Neural progenitor cell (in vitro differentiated cells): ENCODE measurements around the gene CDH23. TPM values are rescaled to one million over a fixed set of nuclear protein-coding genes. Genes with fewer than 3 reads are reported as not detected.
A peak's percentile ranks its signal among the peaks of the same experiment; 100 is the strongest.

Experiments used
- DNase-seq: peaks from one replicate; pipeline ENCODE4 v3.0.0-alpha.2; 2016; ENCODE audit warnings: low spot score
- H2AFZ ChIP-seq: fragments of 200-600 bp; sonication (generic); replicated peaks from 2 replicates; pipeline ENCODE4 v1.6.1; 2016; ENCODE audit warnings: antibody characterized with exemption
- H3F3A ChIP-seq: fragments of 200-600 bp; sonication (generic); 2 replicates; pipeline ENCODE4 v1.6.1; 2016; ENCODE audit warnings: antibody characterized with exemption, low read depth
- H3K27ac ChIP-seq: fragments of 200-600 bp; sonication (generic); 2 replicates; pipeline ENCODE4 v1.5.1; 2016; ENCODE audit warnings: mild to moderate bottlenecking
- H3K27me3 ChIP-seq: fragments of 200-600 bp; sonication (generic); 2 replicates; pipeline ENCODE4 v1.6.1; 2016; ENCODE audit warnings: mild to moderate bottlenecking, moderate library complexity
- H3K36me3 ChIP-seq: fragments of 200-600 bp; sonication (generic); 2 replicates; pipeline ENCODE4 v1.5.1; 2016
- H3K4me1 ChIP-seq: fragments of 200-600 bp; sonication (generic); 2 replicates; pipeline ENCODE4 v1.6.1; 2016; ENCODE audit warnings: mixed run types
- H3K4me2 ChIP-seq: fragments of 200-600 bp; sonication (generic); 2 replicates; pipeline ENCODE4 v1.6.1; 2016
- H3K4me3 ChIP-seq: fragments of 200-600 bp; sonication (generic); 2 replicates; pipeline ENCODE4 v1.5.1; 2016
- H3K79me2 ChIP-seq: fragments of 200-600 bp; sonication (generic); 2 replicates; pipeline ENCODE4 v1.6.1; 2016; ENCODE audit warnings: low read depth
- H3K9ac ChIP-seq: fragments of 200-600 bp; sonication (generic); 2 replicates; pipeline ENCODE4 v1.6.1; 2016
- H3K9me3 ChIP-seq: fragments of 200-600 bp; sonication (generic); 2 replicates; pipeline ENCODE4 v1.5.1; 2016; ENCODE audit warnings: low read depth
- H4K20me1 ChIP-seq: fragments of 200-600 bp; sonication (generic); 2 replicates; pipeline ENCODE4 v1.6.1; 2016; ENCODE audit warnings: low read depth
- H3K27ac Mint-ChIP-seq: 3 replicates; pipeline ENCODE4 v1.8.0; 2021; ENCODE audit warnings: mixed read lengths
- H3K27me3 Mint-ChIP-seq: 2 replicates; pipeline ENCODE4 v1.8.0; 2022; ENCODE audit warnings: low read depth, mild to moderate bottlenecking, inconsistent platforms, moderate library complexity, mixed read lengths; ENCODE audit not compliant: insufficient read depth
- H3K36me3 Mint-ChIP-seq: 3 replicates; pipeline ENCODE4 v1.8.0; 2021; ENCODE audit warnings: mixed read lengths
- H3K4me1 Mint-ChIP-seq: 3 replicates; pipeline ENCODE4 v1.8.0; 2021; ENCODE audit warnings: mixed read lengths
- H3K4me3 Mint-ChIP-seq: 3 replicates; pipeline ENCODE4 v1.8.0; 2021; ENCODE audit warnings: mild to moderate bottlenecking, moderate library complexity, mixed read lengths
- H3K9me3 Mint-ChIP-seq: 3 replicates; pipeline ENCODE4 v1.8.0; 2020; ENCODE audit warnings: mixed read lengths
- EZH2 ChIP-seq: fragments of 200-600 bp; sonication (generic); IDR thresholded peaks from 2 replicates; pipeline ENCODE4 v1.6.1; 2017; ENCODE audit warnings: antibody characterized with exemption, mild to moderate bottlenecking, moderate library complexity
- EZH2phosphoT487 ChIP-seq: fragments of 200-600 bp; sonication (generic); IDR thresholded peaks from 2 replicates; pipeline ENCODE4 v1.6.1; 2017; ENCODE audit warnings: antibody characterized with exemption
- total RNA-seq: library from RNA; depleted of rRNA; stranded (reverse); fragments of >200 nt; gene quantifications from 2 replicates; pipeline ENCODE4 v1.2.3, GENCODE V29; 2015; ENCODE audit warnings: low replicate concordance
- TF ChIP-seq, protein P1 (sequence below): fragments of 200-600 bp; sonication (generic); IDR thresholded peaks from 2 replicates; pipeline ENCODE4 v1.5.1; 2017; ENCODE audit warnings: antibody characterized with exemption, mild to moderate bottlenecking

Gene CDH23
- total RNA-seq, 1 donor from 2014 or later = 5.9 TPM

DNA sequence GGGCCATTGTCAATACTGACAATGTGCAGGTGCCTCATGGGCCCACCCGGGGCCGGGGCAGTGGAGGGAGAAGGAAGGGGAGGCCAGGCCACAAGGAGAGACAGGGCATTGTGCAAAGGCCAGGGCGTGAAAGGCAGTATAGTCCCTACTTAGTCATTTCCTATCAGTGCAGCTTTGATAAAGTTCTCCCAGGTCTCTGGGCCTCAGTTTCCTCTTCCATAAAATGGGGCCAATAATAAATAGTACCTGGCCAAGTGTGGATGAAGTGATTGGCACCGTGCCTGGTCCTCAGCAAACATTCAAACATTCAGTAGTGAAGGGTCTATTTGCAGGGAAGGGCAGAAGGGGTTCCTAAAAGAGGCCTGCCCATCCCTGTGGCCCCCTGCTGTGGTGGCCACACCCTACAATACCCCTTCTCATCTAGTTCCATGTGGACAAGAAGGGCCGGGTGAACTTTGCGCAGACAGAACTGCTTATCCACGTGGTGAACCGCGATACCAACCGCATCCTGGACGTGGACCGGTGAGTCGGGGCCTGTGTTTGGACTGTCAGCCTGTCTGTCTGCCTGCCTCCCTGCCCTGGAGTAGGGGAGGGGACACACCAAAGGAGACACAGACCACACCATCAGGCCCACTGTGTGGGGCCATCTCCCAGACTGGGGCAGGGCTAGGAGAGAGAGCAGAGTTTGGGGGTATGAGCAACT is 413.5 kb downstream of the CDH23 start:
- Histone ChIP-seq H3K79me2 (no peaks in the 10 kb centered on the region), H2AFZ (no peak overlapping the region), H3K9ac (no peak overlapping the region), H3K4me1 (no peaks in the 10 kb centered on the region), H3K4me2 (no peak overlapping the region), H3K4me3 (no peak overlapping the region), H3K9me3 (no peaks in the 10 kb centered on the region), H3F3A (no peaks in the 10 kb centered on the region), H3K27me3 (peaks cover 12% of the 10 kb centered on the region), H3K36me3 (no peaks in the 10 kb centered on the region), H3K27ac (no peak overlapping the region), H4K20me1 (peaks cover 7% of the 10 kb centered on the region)
- no peak for TF ChIP-seq EZH2
- no peak for TF ChIP-seq EZH2phosphoT487
- no peak for DNase-seq
- Mint-ChIP-seq H3K36me3 (peaks cover 3% of the 10 kb centered on the region), H3K27me3 (peaks cover 7% of the 10 kb centered on the region), H3K4me1 (peaks cover 9% of the 10 kb centered on the region), H3K27ac (peak overlapping the region; percentile 81), H3K4me3 (no peak overlapping the region), H3K9me3 (no peaks in the 10 kb centered on the region)

DNA sequence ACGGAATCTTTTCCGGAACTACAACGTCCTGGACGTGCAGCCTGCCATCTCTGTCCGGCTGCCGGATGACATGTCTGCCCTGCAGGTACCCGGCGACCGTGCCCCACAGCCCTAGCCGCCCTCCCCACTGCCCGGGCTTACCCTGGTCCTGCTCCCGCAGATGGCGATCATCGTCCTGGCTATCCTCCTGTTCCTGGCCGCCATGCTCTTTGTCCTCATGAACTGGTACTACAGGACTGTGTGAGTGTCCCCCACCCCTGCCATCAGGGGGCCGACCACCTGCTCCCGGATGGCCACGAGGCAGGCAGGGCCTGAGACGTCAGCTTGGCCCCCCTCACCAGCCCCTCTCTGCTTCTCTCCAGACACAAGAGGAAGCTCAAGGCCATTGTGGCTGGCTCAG is 414.6 kb downstream of the CDH23 start:
- no peak overlapping the region for H3K4me3 ChIP-seq
- H3K27me3 Mint-ChIP-seq = peaks cover 4% of the 10 kb centered on the region
- H3K9me3 Mint-ChIP-seq = no peaks in the 10 kb centered on the region
- DNase-seq = no peak
- no peaks in the 10 kb centered on the region for H3K9me3 ChIP-seq
- peaks cover under 1% of the 10 kb centered on the region for H3K27me3 ChIP-seq
- H3K4me1 ChIP-seq = no peaks in the 10 kb centered on the region
- no peak overlapping the region for H3K9ac ChIP-seq
- peaks cover 7% of the 10 kb centered on the region for H4K20me1 ChIP-seq
- H3K27ac ChIP-seq = no peak overlapping the region
- H3K4me2 ChIP-seq = no peak overlapping the region
- H2AFZ ChIP-seq = no peak overlapping the region
- no peaks in the 10 kb centered on the region for H3K36me3 ChIP-seq
- H3K4me3 Mint-ChIP-seq = no peak overlapping the region
- peaks cover 6% of the 10 kb centered on the region for H3K4me1 Mint-ChIP-seq
- H3F3A ChIP-seq = no peaks in the 10 kb centered on the region
- no peak overlapping the region for H3K27ac Mint-ChIP-seq
- H3K36me3 Mint-ChIP-seq = peaks cover 10% of the 10 kb centered on the region
- no peak for TF ChIP-seq EZH2phosphoT487
- no peak for TF ChIP-seq EZH2
- TF ChIP-seq, protein P1, sequence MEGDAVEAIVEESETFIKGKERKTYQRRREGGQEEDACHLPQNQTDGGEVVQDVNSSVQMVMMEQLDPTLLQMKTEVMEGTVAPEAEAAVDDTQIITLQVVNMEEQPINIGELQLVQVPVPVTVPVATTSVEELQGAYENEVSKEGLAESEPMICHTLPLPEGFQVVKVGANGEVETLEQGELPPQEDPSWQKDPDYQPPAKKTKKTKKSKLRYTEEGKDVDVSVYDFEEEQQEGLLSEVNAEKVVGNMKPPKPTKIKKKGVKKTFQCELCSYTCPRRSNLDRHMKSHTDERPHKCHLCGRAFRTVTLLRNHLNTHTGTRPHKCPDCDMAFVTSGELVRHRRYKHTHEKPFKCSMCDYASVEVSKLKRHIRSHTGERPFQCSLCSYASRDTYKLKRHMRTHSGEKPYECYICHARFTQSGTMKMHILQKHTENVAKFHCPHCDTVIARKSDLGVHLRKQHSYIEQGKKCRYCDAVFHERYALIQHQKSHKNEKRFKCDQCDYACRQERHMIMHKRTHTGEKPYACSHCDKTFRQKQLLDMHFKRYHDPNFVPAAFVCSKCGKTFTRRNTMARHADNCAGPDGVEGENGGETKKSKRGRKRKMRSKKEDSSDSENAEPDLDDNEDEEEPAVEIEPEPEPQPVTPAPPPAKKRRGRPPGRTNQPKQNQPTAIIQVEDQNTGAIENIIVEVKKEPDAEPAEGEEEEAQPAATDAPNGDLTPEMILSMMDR = no peak
- no peaks in the 10 kb centered on the region for H3K79me2 ChIP-seq

DNA sequence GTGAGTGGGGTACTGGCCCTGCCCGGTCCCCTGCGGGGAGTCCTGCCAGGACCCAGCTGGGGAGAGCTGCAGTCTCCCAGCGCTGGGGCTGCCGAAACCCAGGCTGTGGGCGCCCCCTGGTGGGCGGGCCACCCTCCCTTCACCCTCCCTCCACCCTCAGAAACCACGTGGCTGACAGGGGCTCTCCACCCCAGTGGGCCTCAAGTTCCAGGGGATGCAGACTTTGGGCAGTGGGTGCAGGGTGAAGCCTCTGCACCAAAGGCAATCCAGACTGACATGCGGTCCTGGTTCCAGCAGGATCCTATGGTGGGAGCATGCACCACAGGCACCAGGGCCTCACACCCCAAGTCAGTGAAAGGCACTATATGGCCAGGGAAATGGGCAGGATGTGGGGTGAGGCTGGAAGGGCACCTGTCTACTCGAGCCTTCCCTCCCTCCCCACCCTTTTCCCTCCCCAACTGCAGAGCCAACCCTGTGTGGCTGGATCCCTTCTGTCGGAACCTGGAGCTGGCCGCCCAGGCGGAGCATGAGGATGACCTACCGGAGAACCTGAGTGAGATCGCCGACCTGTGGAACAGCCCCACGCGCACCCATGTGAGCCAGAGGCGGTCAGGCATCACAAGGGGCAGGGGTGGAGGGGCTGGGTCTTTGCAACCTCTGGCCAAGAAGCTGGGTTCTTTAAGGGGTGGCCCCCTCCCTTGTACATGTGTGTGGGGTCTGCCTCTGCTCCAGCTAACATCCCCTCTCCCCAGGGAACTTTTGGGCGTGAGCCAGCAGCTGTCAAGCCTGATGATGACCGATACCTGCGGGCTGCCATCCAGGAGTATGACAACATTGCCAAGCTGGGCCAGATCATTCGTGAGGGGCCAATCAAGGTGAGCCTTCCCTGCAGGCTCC is 415.5 kb downstream of the CDH23 start:
- Histone ChIP-seq H4K20me1 (peaks cover 7% of the 10 kb centered on the region), H3K79me2 (no peaks in the 10 kb centered on the region), H2AFZ (no peak overlapping the region), H3K4me3 (no peak overlapping the region), H3K9me3 (no peaks in the 10 kb centered on the region), H3K4me1 (no peaks in the 10 kb centered on the region), H3K4me2 (no peak overlapping the region), H3F3A (no peaks in the 10 kb centered on the region), H3K27me3 (no peaks in the 10 kb centered on the region), H3K27ac (no peak overlapping the region), H3K36me3 (no peaks in the 10 kb centered on the region), H3K9ac (no peak overlapping the region)
- Mint-ChIP-seq H3K4me3 (no peak overlapping the region), H3K9me3 (no peaks in the 10 kb centered on the region), H3K27ac (no peak overlapping the region), H3K4me1 (peaks cover 6% of the 10 kb centered on the region), H3K36me3 (peaks cover 18% of the 10 kb centered on the region), H3K27me3 (peaks cover 7% of the 10 kb centered on the region)
- TF ChIP-seq, protein P1 = peak; percentile 75
- TF ChIP-seq EZH2phosphoT487 = no peak
- TF ChIP-seq EZH2 = no peak
- peak; percentile 66 for DNase-seq
